Skeletal muscle tissue (tissue), 4 donors: ENCODE measurements around the gene REEP6. TPM values are rescaled to one million over a fixed set of nuclear protein-coding genes. Genes with fewer than 3 reads are reported as not detected.

Experiments used
- H3K27ac ChIP-seq: one replicate; pipeline ENCODE4 v1.7.0; 2013; ENCODE audit warnings: mild to moderate bottlenecking, low read depth, low read length, inconsistent platforms
- H3K27me3 ChIP-seq, 3 donors: one replicate each; pipeline ENCODE4 v1.7.0; 2013; ENCODE audit warnings: low read length in 3 of 3; ENCODE audit not compliant: control insufficient read depth in 3 of 3, insufficient read depth in 3 of 3
- H3K36me3 ChIP-seq, 3 donors: one replicate each; pipeline ENCODE4 v1.7.0; 2013; ENCODE audit warnings: low read length in 3 of 3; ENCODE audit not compliant: control insufficient read depth in 3 of 3, insufficient read depth in 3 of 3
- H3K4me1 ChIP-seq, 3 donors: one replicate each; pipeline ENCODE4 v1.7.0; 2013; ENCODE audit warnings: low read length in 3 of 3, mild to moderate bottlenecking in 3 of 3; ENCODE audit not compliant: control insufficient read depth in 3 of 3, insufficient read depth in 3 of 3
- H3K4me3 ChIP-seq, 3 donors: one replicate each; pipeline ENCODE4 v1.7.0; 2013; ENCODE audit warnings: low read length in 3 of 3
- H3K9ac ChIP-seq, 3 donors: one replicate each; pipeline ENCODE4 v1.7.0; 2013; ENCODE audit warnings: low read length in 3 of 3, mild to moderate bottlenecking in 3 of 3, moderate library complexity in 2 of 3, low read depth in 1 of 3
- H3K9me3 ChIP-seq, 3 donors: one replicate each; pipeline ENCODE4 v1.7.0; 2013; ENCODE audit warnings: low read length in 3 of 3; ENCODE audit not compliant: control insufficient read depth in 3 of 3
- total RNA-seq: library from RNA; depleted of rRNA; stranded (reverse); fragments of >200 nt; gene quantifications from one replicate; pipeline ENCODE4 v1.2.3, GENCODE V29; 2014
- donor health status: Osteomylitis.

The REEP6 gene
- total RNA-seq, 1 donor from 2014 or later, result 2.1 TPM

GRCh38 chr19:1450735-1451731, 39.9 kb upstream of the REEP6 start:
- Histone ChIP-seq H3K9me3 (no peaks in the 10 kb centered on the region), H3K9ac (no peak overlapping the region), H3K36me3 (no peaks in the 10 kb centered on the region), H3K4me1 (peaks cover 0 to 17% (median 16%) of the 10 kb centered on the region in 3 donors), H3K27me3 (peaks cover 84 to 89% (median 88%) of the 10 kb centered on the region in 3 donors), H3K27ac (no peak overlapping the region), H3K4me3 (no peak overlapping the region)

GRCh38 chr19:1451916-1452801, 38.8 kb upstream of the REEP6 start:
- peaks cover 88 to 89% (median 89%) of the 10 kb centered on the region in 3 donors for H3K27me3 ChIP-seq
- H3K27ac ChIP-seq, result no peak overlapping the region
- H3K9ac ChIP-seq, result no peak overlapping the region
- no peaks in the 10 kb centered on the region for H3K9me3 ChIP-seq
- peaks cover 0 to 25% (median 16%) of the 10 kb centered on the region in 3 donors for H3K4me1 ChIP-seq
- H3K4me3 ChIP-seq, result no peak overlapping the region
- H3K36me3 ChIP-seq, result no peaks in the 10 kb centered on the region

GRCh38 chr19:1452802-1453524, 38.0 kb upstream of the REEP6 start:
- Histone ChIP-seq H3K27ac (no peak overlapping the region), H3K9ac (no peak overlapping the region), H3K36me3 (no peaks in the 10 kb centered on the region), H3K4me1 (peaks cover 0 to 25% (median 16%) of the 10 kb centered on the region in 3 donors), H3K9me3 (no peaks in the 10 kb centered on the region), H3K4me3 (no peak overlapping the region), H3K27me3 (peaks cover 87 to 88% (median 87%) of the 10 kb centered on the region in 3 donors)

GRCh38 chr19:1453525-1454364, 37.2 kb upstream of the REEP6 start:
- H3K36me3 ChIP-seq, result no peaks in the 10 kb centered on the region
- H3K9me3 ChIP-seq, result no peaks in the 10 kb centered on the region
- no peak overlapping the region for H3K9ac ChIP-seq
- peaks cover 87 to 93% (median 87%) of the 10 kb centered on the region in 3 donors for H3K27me3 ChIP-seq
- no peak overlapping the region for H3K4me3 ChIP-seq
- peaks cover 0 to 25% (median 16%) of the 10 kb centered on the region in 3 donors for H3K4me1 ChIP-seq
- H3K27ac ChIP-seq, result no peak overlapping the region

- H3K27ac ChIP-seq, result no peak overlapping the region
- H3K27me3 ChIP-seq, result peaks cover 75 to 86% (median 80%) of the 10 kb centered on the region in 3 donors
- no peaks in the 10 kb centered on the region for H3K36me3 ChIP-seq
- no peaks in the 10 kb centered on the region for H3K9me3 ChIP-seq
- no peak overlapping the region for H3K4me3 ChIP-seq
- no peak overlapping the region for H3K9ac ChIP-seq
- peaks cover 0 to 25% (median 16%) of the 10 kb centered on the region in 3 donors for H3K4me1 ChIP-seq
These were observed 36.0 kb upstream of the REEP6 start for GRCh38 chr19:1455002-1455335.

GRCh38 chr19:1455336-1456120, 35.5 kb upstream of the REEP6 start:
- H3K4me3 ChIP-seq, result no peak overlapping the region
- no peaks in the 10 kb centered on the region for H3K9me3 ChIP-seq
- H3K27ac ChIP-seq, result no peak overlapping the region
- no peak overlapping the region for H3K9ac ChIP-seq
- H3K36me3 ChIP-seq, result peaks cover 0 to 2% (median 0%) of the 10 kb centered on the region in 3 donors
- peaks cover 0 to 25% (median 16%) of the 10 kb centered on the region in 3 donors for H3K4me1 ChIP-seq
- peaks cover 69 to 85% (median 74%) of the 10 kb centered on the region in 3 donors for H3K27me3 ChIP-seq

GRCh38 chr19:1456121-1456900, 34.7 kb upstream of the REEP6 start:
- peaks cover 0 to 25% (median 16%) of the 10 kb centered on the region in 3 donors for H3K4me1 ChIP-seq
- no peaks in the 10 kb centered on the region for H3K9me3 ChIP-seq
- peaks cover 0 to 7% (median 0%) of the 10 kb centered on the region in 3 donors for H3K36me3 ChIP-seq
- peaks cover 61 to 82% (median 66%) of the 10 kb centered on the region in 3 donors for H3K27me3 ChIP-seq
- H3K9ac ChIP-seq, result no peak overlapping the region
- H3K27ac ChIP-seq, result no peak overlapping the region
- no peak overlapping the region for H3K4me3 ChIP-seq
